GM10847 (cell line): ENCODE data around the gene SLC24A3.

ENCODE experiments used
- POLR2A ChIP-seq: IDR thresholded peaks from 2 replicates; pipeline ENCODE4 v1.6.1; 2011; ENCODE audit not compliant: insufficient read length; ENCODE audit errors: extremely low read depth

Gene SLC24A3

DNA sequence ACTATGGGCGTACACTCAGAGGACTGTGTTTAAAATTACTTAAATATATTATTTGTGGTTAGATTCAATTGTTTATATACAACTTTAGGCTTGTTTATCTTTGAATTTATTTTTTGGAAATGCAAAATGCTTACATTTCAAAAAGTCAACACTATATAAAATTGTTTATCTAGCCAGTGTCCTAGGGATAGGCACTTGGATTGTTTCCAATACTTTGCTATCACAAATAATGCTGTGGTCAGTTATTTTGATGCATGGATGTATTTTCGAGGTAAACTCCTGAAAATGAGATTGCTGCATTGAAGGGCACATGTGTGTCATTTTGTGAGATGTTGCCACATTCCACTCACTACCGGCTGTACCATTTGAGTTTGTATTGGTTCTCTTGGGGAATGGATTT, 213.9 kb downstream of the SLC24A3 start:
- no peak for TF ChIP-seq POLR2A

DNA sequence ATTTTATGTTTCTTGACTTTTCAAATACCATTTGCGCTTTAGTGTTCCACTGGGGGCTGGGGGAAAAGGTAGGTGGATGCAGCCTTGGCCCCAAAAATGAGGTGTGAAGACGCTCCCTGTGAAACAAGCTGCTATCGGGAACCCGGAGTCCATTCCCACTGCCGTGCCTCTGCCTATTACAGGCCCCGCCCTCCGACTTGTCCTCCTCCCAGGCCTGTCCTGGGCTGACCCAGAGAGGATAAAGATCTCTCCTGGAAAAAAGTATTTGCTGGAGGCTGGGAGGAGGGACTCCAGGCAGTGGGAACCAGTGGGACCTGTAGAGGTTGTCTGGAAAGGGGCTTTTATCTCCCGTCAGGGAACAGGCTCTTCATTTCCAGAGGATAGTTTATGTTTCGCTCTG, 215.0 kb downstream of the SLC24A3 start:
- TF ChIP-seq POLR2A, result no peak

- TF ChIP-seq POLR2A, result no peak
These were observed 215.5 kb downstream of the SLC24A3 start for GRCh38 chr20:19427913-19428312.

DNA sequence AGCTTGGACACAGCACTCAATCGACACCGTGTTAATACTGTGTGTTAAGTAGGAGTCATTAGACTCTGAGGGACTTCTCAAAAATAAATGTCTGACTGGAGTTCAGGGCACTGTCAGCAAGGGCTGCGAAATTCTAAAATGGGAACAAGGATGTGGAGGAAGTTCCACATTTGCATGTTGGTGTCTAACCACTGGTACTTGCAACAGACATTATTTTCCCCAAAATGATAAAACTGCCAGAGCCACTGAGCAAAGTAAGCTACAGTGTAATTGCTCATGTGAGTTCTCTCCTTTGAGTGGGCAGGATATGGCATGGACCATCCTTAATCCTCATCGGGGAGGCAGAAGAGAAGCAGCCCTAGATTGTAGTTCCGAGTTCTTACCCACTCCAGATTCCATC, 215.9 kb downstream of the SLC24A3 start:
- TF ChIP-seq POLR2A, result no peak

DNA sequence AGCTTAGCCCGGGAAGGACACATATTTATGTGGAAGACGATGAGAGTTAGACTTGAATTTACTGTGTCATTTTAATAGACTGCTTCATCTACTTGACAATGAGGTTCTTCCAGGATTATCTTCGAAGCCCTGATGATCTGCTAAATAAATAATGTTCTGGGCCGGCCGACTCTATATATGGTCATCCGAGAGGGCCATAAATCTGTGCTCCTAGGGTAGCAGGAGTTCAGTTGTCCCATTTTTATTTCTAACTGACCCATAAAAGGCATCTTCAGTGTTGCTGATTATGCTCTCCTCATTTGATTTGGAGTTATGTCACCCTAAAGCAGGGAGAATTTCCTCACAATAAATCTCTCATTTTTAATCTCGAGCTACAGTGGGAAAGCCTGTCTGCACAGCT, 217.1 kb downstream of the SLC24A3 start:
- no peak for TF ChIP-seq POLR2A

GRCh38 chr20:19430641-19431315, 218.3 kb downstream of the SLC24A3 start:
- TF ChIP-seq POLR2A, result no peak

DNA sequence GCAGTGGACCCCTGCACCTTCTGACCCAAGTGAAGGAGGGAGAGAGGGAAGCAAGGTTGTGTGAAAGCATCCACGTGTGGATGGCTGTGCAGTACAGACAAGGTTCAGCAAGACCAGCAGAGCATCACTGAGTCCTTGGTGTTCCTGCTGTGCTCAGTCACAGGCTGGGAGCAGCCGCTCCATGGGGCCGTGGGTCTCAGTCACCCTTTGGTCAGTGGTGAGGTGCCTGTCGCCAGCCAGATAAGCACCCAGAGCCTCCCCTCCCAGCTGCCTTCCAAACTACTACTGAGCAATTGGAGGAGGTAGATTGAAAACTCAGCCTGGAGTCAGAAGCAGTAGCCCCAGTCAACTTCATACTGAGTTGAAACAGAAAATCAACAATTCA, 218.9 kb downstream of the SLC24A3 start:
- TF ChIP-seq POLR2A, result no peak

GRCh38 chr20:19431906-19432305, 219.5 kb downstream of the SLC24A3 start:
- TF ChIP-seq POLR2A, result no peak

DNA sequence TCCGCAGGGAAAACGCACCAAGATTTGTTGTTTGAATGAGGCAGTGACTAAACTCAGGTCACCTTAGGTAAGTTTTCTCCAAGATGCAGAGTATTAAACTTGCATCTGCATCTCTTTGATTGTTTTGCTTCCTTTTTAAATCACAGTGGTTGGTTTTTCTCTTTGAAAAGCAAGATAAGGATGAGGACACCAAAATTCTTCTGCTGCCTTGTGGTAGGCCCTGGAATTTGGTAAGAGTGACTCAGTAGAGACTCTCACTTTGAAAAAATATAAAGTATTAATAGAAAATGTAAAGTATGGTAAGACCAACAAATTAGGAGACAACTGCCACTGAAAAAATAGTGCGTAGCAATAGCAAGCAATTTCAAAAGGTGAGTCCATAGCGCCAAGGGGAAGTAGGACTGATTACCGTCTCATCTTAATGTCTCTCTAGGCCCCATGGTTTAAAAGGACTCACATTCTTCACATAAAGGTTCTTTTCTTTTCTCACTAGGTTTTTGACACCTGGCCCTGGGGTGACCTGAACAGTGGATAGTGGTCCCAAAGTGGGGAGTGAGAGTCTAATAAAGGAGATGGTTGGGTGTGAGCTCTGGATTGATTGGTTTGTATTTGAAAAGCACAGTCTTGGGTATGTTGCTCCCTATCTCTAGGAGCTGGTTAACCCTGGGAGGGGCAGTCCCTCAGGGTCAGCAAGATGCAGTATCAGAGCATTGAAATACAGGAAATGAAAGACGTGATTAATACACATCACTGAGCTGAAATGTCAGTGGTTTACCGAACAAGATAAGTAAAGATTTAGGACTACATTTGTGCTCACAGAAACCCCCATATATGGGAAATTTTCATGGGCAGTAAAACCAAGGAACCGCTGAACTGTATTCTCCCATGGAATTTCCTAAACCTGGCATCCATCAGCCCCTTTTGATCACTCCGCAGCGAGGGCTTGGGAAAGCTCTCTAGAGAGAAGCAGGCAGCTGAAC, 221.2 kb downstream of the SLC24A3 start:
- no peak for TF ChIP-seq POLR2A

DNA sequence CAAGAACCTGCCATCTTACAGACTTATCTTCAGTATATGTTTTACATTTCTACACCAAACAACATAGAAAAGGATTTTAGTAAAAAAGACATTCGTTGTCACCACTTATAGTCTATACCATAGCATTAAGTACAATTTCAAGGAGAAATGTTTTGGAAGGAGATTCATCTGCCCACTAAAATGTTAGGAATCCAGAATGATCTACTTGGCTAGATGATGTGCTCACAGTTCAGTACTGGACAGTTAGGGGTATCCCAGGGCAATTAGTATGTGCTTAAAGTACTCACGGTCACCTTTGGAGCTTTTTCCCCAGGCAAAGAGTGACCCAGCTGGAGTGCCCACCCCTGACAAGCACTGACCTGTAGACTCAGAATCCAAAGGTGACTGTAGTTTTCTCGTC, 222.9 kb downstream of the SLC24A3 start:
- TF ChIP-seq POLR2A, result no peak

GRCh38 chr20:19435821-19436220, 223.4 kb downstream of the SLC24A3 start:
- no peak for TF ChIP-seq POLR2A

- TF ChIP-seq POLR2A, result no peak
These were observed 226.0 kb downstream of the SLC24A3 start for GRCh38 chr20:19438488-19438887.

- no peak for TF ChIP-seq POLR2A
These were observed 228.5 kb downstream of the SLC24A3 start for GRCh38 chr20:19440660-19441527.

- TF ChIP-seq POLR2A, result no peak
These were observed 233.8 kb downstream of the SLC24A3 start for GRCh38 chr20:19446246-19446645.

DNA sequence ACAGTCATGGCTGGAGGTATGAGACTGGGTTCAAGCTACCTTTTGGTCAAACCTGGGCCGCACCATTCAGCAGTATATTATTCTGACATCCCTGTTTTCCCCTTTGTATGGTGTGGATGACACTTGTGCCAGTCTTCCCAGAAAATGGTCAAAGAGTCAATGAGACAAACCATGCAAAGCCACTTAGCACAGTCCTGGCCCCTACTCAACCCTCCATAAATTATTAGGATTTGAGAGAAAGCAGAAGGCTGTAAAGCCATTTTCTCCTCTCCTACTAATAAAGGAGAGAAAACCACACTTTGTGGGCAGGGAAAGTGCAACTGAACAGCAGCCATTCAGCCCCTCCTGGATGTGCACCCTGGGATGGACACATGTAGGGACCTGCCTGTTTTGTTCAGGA, 236.2 kb downstream of the SLC24A3 start:
- no peak for TF ChIP-seq POLR2A

DNA sequence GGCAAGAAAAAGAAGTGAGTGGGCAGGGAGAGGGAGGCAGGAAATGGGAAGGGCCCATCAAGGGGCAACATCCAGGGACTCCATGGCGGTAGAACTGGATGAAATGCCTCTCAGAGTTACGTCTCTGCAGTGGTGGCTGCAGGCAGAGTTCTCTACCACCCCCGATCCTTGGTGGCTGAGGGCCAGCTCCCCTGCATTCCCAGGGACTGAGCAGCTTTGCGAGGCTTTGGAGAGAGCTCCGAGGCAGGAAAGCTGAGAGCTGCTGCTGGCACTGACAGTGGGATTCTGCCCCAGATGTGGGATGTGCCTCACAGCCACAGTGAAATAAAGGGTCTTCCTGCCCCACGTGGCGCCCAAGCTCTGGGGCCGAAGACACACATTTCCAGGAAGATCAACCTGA, 236.6 kb downstream of the SLC24A3 start:
- TF ChIP-seq POLR2A, result no peak
